HG03045 (cell line): ENCODE data around the gene PPIA.
A peak's percentile ranks its signal among the peaks of the same experiment; 100 is the strongest.
"Not testable (repeated sequence)": the region's sequence is repeated elsewhere in the genome, so short reads cannot be mapped to it uniquely, and the experiment has no call there.

Source experiments
- ATAC-seq: cut with Tn5 transposase; IDR thresholded peaks from one replicate; pipeline ENCODE4 v1.9.1; 2021; ENCODE audit warnings: mild to moderate bottlenecking, moderate library complexity; ENCODE audit not compliant: unreplicated experiment

The PPIA gene

DNA sequence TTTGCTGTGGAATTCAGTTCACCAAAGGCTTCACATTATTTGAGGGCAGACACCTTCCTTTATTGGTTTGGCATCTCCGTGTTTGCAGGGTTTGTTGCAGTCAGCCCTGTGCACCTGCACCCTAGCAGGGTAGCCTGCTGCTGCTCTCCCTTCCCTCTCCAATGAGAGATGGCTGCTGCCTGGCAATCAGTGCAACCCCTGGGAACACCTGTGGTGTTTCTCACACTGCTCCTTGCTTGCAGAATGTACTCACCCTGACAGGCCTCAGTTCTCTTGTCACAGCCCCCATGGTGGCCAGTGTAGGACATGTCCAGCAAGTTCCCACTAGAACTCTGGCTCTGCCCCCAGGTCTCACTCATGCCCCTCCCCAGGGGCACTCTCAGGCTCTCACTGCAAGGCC, 12.1 kb upstream of the PPIA start:
- ATAC-seq: no peak

DNA sequence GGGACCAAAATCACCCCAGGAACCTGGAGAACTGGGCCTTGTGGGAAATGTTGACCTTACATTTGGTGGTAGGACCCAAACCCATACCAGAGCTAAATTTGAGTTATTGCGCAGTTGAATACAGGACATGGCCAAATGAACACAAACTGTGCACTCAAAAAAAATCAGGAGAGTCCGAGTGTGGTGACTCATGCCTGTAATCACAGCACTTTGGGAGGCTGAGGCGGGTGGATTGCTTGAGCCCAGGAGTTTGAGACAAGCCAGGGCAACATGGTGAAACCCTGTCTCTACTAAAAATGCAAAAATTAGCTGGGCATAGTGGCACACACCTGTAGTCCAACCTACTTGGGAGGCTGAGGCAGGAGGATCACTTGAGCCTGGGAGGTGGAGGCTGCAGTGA, 11.3 kb upstream of the PPIA start:
- not testable (repeated sequence) for ATAC-seq

DNA sequence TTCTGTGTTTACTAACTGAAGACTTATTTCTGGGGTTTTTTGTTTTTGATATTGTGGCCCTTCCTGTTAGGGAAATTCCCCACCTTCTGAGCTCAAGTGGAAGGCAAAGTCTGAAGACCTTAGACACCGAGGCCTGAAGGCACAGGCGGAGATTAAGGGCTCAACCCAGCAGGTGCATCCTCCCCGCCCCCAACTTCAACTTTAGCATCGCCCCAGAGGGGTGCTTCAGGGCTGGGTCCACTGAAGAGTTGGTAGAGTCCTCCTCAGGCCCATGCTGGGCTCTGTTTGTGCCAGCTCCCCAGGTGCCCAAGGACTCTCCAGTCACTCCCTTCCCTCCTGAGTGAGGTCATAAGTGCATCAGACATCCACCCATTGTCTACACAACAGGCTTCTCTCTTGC, 9.4 kb upstream of the PPIA start:
- no peak for ATAC-seq

DNA sequence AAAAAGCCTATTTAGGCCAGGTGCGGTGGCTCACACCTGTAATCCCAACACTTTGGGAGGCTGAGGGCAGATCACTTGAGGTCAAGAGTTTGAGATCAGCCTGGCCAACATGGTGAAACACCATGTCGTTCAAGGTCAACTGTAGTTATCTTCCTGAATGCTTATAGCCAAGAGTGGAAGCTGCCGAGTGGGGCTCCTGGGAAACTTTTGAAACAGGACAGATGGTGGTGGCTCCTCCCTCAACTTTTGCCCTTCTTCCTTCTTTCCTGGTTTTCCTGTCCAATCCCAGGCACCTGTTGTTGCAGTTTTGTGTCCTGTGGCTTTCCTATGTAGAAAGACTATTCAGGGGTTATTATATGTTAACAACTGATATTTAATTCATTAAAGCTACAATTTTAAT, 8.7 kb upstream of the PPIA start:
- no peak for ATAC-seq

DNA sequence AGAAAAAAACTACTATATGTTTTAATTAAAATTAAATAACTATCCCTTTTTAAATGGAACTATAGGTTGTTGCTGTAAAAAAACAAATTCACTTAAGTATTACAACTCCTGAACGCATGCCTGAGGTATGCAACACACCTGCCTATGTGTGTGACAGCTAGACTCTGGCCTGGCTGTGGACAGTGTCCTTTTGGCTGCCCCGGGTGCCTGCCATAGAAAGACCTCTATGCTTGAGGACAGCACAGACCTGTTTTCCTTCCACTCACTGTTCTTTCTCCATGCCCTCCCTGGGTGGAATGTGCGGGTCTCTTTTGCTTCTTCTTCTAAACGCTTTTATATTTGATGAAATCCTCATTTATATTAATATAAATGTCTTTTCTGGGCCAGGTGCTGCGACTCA, 6.5 kb upstream of the PPIA start:
- ATAC-seq: no peak

DNA sequence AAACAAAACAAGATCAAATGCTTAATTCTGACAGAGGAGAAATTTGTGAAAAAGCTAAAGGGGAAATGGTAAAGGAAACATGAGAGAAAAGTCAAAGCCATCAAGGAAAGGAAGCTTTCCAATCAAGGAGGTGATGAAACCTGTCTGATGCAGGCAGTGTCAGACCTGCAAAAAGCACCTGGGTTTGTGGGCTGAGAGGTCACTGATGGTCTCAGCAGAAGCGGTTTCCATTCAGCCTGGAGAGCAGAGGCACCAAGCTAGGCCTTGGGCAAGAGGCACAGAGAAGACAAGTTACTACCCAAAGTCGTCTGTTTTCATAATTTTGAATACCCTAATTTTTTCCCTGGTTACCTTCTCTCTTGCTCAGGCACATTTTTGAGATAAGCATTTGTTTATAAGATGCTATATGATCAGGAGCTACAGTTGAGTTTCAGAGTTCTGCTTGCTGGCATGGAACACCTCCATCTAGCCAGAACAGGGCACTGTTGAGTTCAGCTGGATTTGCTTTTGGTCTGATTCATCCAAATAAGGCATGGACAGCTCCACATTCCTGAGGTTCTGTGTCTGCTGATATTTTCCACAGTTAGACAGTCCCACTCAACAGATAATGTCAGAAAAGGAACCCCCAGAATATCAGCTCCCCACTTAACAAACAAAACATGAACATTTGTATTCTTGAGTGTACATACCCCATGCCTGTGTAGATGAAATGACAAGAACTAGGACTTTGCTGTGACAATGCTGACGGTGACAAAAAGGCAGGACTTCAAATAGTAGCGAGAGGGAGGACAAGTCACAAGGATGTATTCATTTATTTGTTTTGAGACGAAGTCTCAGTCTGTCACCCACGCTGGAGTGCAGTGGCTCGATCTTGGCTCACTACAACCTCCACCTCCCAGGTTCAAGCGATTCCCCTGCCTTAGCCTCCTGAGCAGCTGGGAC, 4.9 kb upstream of the PPIA start:
- ATAC-seq: no peak

DNA sequence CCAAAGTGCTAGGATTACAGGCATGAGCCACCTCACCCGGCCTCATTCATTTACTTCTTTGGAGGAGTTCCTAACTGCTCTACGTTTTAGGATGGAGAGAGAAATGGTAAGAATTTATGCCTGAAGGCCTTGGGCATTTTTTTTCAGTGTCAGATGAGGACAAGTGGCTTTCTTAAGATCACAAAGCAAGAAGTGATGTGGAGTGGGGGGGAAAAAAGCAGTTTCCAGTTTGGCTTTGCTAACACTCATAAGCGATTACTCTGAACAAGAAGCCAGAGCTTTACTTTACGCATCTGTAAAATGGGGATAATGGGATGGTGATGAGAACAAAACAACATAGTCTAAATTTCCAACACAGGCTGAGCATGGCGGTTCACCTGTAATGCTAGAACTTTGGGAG, 2.6 kb upstream of the PPIA start:
- ATAC-seq: no peak

DNA sequence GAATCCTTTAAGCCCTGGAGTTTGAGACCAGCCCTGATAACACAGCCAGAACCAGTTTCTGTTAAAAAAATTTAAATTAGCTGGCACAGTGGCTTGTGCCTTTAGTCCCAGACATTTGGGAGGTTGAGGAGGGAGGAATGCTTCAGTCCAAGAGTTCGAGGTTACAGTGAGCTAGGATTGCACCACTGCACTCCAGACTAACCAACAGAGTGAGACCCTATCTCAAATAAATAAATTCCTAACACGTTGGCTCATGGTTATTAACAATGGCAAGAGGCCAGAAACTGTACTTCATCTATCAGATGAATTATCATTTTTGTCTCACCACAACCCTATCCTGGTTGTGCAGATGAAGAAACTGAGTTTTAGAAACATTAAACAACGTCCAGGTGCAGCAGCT, 2.1 kb upstream of the PPIA start:
- ATAC-seq: no peak

DNA sequence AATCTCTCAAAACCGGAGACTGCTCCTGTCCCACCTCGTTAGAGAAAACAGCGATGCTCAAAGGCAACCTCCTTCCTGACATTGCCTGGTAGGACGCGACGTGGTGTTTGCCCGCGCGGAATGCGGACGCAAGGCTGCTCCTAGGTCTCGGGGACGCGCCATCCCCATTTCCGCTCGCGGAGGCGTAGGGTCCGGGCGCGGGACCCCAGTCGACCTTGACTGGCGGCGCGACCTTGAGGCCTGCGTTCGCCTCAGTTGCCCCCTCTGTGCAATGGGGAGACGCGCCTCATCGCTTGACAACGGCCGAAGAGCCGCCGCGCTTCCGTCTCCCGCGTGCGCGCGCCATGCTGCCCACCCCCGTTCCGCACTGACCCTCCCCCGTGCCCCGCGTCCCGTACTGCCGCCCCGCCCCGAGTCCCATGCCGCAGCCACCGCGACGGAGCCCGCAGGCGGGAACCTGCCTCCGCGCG, 412 bp upstream of the PPIA start:
- peak; percentile 12 for ATAC-seq

DNA sequence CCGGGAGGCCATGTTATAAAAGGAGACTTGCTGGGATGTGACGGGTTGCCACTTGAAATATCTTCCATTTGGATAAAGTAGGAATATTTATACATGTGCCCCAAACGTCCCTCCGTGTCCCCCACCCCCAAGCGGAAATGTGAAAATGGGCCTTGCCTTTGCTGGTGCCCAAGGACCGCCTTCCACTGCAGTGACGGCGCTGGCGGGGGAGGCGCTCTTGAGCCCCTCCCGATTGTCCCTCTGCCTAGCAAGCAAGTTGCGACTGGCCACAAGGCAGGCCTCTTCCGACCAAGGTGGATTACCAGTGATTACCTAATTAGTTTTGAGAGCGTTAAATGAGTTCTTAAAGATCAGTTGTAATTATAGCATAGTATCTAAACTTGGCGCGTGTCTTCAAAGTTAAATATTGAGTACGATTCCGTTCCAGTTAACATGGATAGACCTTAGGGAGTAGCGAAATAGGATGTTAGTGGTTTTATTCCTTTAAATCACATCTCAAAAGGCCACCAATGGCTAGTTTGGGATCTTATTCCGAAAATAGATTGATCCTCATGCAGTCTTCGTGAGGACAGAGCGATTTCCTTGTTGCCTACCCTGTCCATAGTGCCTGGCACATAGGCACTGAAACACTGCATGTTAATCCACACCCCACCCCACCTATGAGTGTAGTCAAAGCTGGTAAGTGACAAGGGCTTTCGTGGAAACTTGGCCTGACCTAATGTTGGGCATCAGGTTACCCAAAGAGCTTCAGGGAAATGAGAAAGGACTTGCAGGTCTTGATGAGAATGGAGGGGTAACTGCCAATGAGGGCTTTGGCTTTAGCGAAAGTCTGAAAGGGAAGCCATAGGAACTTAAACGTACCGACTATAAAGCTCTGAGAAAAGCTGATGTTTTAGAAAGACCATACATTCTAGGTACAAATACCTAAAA, 1.1 kb downstream of the PPIA start:
- peak; percentile 38 for ATAC-seq

DNA sequence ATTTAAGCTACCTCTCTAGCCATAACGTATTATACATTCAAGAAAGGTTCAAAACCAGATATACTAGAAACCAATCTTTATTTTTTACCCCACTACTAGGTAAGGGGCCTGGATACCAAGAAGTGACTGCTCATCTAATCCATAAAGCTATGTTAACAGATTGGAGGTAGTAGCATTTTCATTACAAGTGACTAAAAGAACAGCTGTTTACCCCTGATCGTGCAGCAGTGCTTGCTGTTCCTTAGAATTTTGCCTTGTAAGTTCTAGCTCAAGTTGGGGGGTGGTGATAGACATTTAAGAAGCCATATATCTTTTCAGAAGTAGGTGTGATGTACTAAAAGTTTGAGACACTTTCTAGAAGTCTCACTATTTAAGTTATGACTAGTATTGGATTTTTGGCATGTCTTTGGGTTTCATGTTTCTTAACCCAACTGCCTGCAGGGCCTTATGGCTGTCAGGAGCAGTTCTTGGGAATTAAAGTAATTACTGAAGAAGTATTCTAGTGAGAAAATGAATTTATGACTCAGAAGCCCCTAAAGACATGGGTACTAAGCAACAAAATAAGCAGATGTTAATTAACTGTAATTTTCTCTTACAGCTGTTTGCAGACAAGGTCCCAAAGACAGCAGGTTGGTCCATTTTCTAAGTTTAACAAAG, 2.3 kb downstream of the PPIA start:
- ATAC-seq: no peak

DNA sequence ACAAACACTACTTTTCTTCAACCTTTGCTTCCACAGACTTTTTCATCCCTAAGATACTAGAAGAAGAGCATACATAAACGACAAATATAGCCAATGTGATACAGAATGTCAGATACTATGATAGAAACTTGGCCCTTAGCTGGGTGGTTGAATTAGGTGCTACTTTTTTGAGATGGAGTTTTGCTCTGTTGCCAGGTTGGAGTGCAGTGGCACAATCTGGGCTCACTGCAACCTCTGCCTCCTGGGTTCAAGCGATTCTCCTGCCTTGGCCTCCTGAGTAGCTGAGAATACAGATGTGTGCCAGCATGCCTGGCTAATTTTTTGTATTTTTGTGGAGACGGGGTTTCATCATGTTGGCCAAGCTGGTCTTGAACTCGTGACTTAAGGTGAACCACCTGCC, 3.5 kb downstream of the PPIA start:
- ATAC-seq: no peak

DNA sequence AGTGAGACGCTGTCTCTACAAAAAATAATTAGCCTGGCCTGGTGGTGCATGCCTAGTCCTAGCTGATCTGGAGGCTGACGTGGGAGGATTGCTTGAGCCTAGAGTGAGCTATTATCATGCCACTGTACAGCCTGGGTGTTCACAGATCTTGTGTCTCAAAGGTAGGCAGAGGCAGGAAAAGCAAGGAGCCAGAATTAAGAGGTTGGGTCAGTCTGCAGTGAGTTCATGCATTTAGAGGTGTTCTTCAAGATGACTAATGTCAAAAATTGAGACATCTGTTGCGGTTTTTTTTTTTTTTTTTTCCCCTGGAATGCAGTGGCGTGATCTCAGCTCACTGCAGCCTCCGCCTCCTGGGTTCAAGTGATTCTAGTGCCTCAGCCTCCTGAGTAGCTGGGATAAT, 5.4 kb downstream of the PPIA start:
- ATAC-seq: no peak

DNA sequence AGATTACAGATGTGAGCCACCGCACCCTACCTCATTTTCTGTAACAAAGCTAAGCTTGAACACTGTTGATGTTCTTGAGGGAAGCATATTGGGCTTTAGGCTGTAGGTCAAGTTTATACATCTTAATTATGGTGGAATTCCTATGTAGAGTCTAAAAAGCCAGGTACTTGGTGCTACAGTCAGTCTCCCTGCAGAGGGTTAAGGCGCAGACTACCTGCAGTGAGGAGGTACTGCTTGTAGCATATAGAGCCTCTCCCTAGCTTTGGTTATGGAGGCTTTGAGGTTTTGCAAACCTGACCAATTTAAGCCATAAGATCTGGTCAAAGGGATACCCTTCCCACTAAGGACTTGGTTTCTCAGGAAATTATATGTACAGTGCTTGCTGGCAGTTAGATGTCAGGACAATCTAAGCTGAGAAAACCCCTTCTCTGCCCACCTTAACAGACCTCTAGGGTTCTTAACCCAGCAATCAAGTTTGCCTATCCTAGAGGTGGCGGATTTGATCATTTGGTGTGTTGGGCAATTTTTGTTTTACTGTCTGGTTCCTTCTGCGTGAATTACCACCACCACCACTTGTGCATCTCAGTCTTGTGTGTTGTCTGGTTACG, 6.0 kb downstream of the PPIA start:
- ATAC-seq: no peak

DNA sequence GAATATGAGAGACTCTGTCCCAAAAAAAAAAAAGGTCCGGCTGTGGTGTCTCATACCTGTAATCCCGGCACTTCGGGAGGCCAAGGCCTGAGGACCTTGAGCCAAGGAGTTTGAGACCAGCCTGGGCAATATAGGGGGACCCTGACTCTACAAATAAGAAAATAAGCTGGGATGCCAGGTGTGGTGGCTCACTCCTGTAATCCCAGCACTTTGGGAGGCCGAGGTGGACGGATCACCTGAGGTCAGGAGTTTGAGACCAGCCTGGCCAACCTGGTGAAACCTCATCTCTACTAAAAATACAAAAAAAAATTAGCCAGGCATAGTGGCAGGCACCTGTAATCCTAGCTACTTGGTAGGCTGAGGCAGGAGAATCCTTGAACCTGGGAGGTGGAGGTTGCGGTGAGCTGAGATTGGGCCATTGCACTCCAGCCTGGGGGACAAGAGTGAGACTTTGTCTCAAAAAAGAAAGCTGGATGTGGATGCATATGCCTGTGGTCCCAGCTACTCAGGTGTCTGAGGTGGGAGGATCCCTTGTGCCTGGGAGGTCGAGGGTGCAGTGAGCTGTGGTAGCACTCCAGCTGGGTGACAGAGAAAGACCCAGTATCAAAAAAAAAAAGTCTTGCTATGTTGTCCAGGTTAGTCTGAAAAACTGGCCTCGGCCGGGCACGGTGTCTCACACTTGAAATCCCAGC, 7.5 kb downstream of the PPIA start:
- ATAC-seq: not testable (repeated sequence)

DNA sequence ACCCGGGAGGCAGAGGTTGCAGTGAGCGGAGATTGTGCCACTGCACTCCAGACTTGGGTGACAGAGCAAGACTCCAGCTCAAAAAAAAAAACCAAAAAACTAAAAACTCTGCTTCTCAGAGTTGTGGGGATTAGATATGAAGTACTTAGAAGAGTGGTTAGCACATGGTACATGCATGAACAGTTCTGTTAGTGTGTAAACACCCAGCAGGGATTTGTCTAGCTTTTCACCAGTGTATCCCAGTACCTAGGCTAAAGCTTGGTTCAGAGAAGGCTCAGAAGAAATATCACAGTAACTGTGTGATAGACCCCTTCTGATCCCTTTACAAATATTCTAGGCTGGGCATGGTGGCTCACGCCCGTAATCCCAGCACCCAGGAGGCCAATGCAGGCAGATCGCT, 9.5 kb downstream of the PPIA start:
- no peak for ATAC-seq

DNA sequence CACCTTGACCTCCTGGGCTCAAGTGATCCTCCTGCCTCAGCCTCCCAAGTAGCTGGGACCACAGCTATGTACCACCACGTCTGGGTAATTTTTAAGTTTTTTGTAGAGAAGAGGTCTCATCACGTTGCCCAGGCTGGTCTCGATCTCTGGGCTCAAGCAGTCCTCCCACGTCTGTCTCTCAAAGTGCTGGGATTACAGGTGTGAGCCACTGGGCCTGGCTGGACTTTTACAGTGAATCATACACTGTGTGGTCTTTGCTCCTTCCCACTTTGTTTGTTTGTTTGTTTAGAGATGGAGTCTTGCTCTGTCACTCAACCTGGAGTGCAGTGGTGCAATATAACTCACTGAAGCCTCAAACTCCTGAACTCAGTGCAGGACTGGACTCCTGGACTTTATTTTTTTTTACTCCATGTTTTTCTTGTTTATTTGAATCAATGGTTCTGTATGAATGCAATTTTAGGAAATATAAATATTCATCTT, 12.5 kb downstream of the PPIA start:
- no peak for ATAC-seq

DNA sequence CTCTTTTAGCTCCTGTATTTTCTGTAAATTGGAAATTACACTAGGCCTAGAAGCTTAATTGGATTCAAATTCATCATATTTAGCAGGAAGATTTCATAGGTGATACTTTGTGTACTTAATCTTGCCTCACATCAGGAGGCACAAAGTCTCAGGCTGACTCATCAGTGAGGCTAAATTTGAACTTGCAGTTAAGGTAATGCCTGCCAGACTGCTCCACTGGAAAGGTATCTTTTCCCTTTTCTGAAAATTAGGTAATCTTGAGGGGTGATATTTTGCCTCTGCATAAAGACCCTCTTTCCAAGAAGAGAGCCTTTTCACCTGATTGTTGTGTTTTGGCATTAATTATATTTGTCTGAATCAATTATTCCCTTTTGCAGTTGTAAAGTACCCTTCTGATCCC, 14.6 kb downstream of the PPIA start:
- ATAC-seq: no peak

DNA sequence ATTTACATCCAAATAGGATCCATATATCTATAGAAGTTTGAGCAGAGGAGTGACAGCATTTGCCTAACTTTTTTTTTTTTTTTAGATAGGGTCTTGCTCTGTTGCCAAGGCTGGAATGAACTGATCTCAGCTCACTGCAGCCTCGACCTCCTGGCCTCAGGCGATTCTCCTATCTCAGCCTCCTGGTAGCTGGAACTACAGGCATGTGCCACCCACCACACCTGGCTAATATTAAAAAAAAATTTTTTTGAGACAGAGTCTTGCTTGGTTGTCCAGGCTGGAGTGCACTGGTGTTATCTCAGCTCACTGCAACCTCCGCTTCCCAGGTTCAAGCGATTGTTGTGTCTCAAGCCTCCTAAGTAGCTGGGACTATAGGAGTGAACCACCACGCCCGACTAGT, 15.1 kb downstream of the PPIA start:
- no peak for ATAC-seq

DNA sequence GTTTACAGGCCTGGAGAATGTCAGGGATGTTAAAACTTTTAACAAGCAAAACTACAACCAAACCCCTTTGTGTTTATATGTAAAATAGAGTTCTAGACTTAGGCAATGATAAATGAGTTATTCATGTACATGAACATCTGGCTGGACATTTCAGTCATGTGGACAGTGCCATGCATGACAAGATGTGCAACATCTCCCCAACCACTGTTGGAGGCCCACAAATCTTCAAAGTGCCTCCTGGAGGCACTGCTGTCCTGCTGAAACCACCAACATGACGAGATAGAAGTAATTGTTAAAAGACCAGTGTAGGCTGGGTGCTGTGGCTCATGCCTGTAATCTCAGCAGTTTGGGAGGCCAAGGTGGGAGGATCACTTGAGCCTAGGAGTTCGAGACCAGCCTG, 18.4 kb downstream of the PPIA start:
- ATAC-seq: no peak
